Measurements from ENCODE around the gene GRK1.

Gene GRK1

DNA sequence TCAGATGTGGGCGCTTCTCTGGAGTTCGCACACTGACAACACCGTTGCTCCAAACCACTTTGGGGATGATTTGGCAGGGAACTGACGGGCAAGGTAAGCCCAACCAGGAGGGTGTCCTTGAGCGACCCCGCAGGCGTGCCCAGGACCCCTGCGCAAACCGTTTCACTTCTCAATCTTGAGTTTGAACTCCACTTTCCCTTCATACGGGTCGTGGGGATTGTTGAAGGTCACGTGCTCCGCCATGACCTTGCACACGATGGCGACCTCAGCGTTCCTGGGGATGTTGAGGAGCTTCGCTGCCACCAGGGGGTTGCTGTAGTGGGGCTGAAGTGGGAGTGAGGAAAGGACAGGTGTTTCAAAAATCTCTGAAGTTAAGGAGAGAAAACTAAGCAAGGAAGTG, 17.8 kb upstream of the GRK1 start:
- Histone ChIP-seq H3K4me1 (ENCODE audit: control extremely low read depth in 1 of 4, control insufficient read depth in 4 of 4, insufficient read depth in 4 of 4, low read length in 3 of 4) (peaks cover 0 to 18% (median 8%) of the 10 kb centered on the region in 4 experiments), H3K27ac (ENCODE audit: insufficient read depth in 1 of 2, low read depth in 1 of 2, low read length in 2 of 2, poor library complexity in 1 of 2, severe bottlenecking in 2 of 2) (no peak overlapping the region), H3K4me3 (ENCODE audit: control insufficient read depth in 1 of 7, extremely low read depth in 1 of 7, insufficient read depth in 4 of 7, low read depth in 2 of 7, low read length in 6 of 7) (no peak overlapping the region), H3K27me3 (replicated peaks in 2 of 5; ENCODE audit: control insufficient read depth in 4 of 5, insufficient read depth in 5 of 5, low read length in 4 of 5) (no peaks in the 10 kb centered on the region), H3K9me3 (ENCODE audit: control extremely low read depth in 1 of 5, control insufficient read depth in 4 of 5, insufficient read depth in 2 of 5, low read depth in 1 of 5, low read length in 4 of 5) (peaks cover 0 to 2% (median 0%) of the 10 kb centered on the region in 5 experiments), H3K36me3 (ENCODE audit: control insufficient read depth in 4 of 4, insufficient read depth in 4 of 4, low read length in 3 of 4) (no peaks in the 10 kb centered on the region)
- WGBS (ENCODE audit: insufficient coverage): 98% methylated on average over 17 of the region's 17 CpGs
- CTCF ChIA-PET: no interaction called here
- no peak for DNase-seq
- POLR2A ChIA-PET: interaction anchor here (0.6 kb wide), 1 partner anchor 38 kb away, joined by 3 read pairs; no protein-coding TSS in a partner anchor

DNA sequence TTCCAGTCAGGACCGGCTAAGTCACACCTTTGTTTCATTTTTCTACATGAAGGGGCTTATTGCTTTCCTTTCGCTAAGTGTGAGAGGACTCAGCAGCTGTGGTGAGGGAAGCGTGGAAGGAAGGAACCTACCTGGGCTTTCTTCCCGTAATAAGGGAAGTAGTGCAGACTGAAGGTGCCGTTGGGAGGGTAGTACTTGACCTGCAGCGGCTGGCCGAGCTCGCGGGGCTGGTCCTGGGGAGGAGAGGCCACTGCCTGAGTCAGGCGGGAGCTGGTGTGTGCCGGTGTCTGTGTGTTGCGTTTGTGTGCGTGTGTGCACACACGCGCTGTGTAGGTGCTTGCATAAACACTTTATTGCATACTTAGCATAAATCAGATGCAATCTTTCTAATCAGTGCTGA, 16.7 kb upstream of the GRK1 start:
- Histone ChIP-seq H3K4me1 (ENCODE audit: control extremely low read depth in 1 of 4, control insufficient read depth in 4 of 4, insufficient read depth in 4 of 4, low read length in 3 of 4) (peaks cover 0 to 18% (median 8%) of the 10 kb centered on the region in 4 experiments), H3K36me3 (ENCODE audit: control insufficient read depth in 4 of 4, insufficient read depth in 4 of 4, low read length in 3 of 4) (no peaks in the 10 kb centered on the region), H3K4me3 (ENCODE audit: control insufficient read depth in 1 of 7, extremely low read depth in 1 of 7, insufficient read depth in 4 of 7, low read depth in 2 of 7, low read length in 6 of 7) (no peak overlapping the region), H3K9me3 (ENCODE audit: control extremely low read depth in 1 of 5, control insufficient read depth in 4 of 5, insufficient read depth in 2 of 5, low read depth in 1 of 5, low read length in 4 of 5) (no peaks in the 10 kb centered on the region), H3K27ac (ENCODE audit: insufficient read depth in 1 of 2, low read depth in 1 of 2, low read length in 2 of 2, poor library complexity in 1 of 2, severe bottlenecking in 2 of 2) (no peak overlapping the region), H3K27me3 (replicated peaks in 2 of 5; ENCODE audit: control insufficient read depth in 4 of 5, insufficient read depth in 5 of 5, low read length in 4 of 5) (no peaks in the 10 kb centered on the region)
- ChIA-PET CTCF (no interaction called here), POLR2A (no interaction called here)
- no peak for DNase-seq
- 96% methylated on average over 14 of the region's 15 CpGs for WGBS (ENCODE audit: insufficient coverage)

DNA sequence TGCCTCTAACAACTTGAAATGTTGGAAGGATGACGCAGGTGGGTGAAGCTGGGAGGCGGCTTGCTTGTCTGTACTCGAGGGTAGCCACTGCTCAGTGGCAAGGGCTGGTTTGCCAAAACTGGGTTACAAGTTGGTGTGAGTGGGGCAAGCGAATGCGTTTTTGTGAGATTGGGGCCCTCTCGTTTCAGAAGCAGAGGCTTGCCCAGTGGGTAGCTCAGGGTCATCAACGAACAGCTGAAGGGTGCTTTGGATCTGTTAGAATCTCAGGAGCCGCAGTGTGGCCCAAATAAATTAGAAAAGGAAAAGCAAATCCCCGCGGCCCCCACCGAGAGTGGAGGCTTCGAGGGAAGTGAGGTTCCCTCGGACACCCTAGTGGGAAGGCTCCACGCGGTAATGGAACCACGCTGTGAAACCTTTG, 16.3 kb upstream of the GRK1 start:
- no peak overlapping the region for H3K4me3 ChIP-seq (ENCODE audit: control insufficient read depth in 1 of 7, extremely low read depth in 1 of 7, insufficient read depth in 4 of 7, low read depth in 2 of 7, low read length in 6 of 7)
- ChIA-PET POLR2A (no interaction called here), CTCF (no interaction called here)
- no peak for DNase-seq
- WGBS (ENCODE audit: insufficient coverage): 97% methylated on average over 10 of the region's 16 CpGs
- H3K27ac ChIP-seq (ENCODE audit: insufficient read depth in 1 of 2, low read depth in 1 of 2, low read length in 2 of 2, poor library complexity in 1 of 2, severe bottlenecking in 2 of 2): no peak overlapping the region
- peaks cover 0 to 18% (median 8%) of the 10 kb centered on the region in 4 experiments for H3K4me1 ChIP-seq (ENCODE audit: control extremely low read depth in 1 of 4, control insufficient read depth in 4 of 4, insufficient read depth in 4 of 4, low read length in 3 of 4)
- no peaks in the 10 kb centered on the region for H3K9me3 ChIP-seq (ENCODE audit: control extremely low read depth in 1 of 5, control insufficient read depth in 4 of 5, insufficient read depth in 2 of 5, low read depth in 1 of 5, low read length in 4 of 5)
- H3K36me3 ChIP-seq (ENCODE audit: control insufficient read depth in 4 of 4, insufficient read depth in 4 of 4, low read length in 3 of 4): no peaks in the 10 kb centered on the region
- H3K27me3 ChIP-seq (replicated peaks in 2 of 5; ENCODE audit: control insufficient read depth in 4 of 5, insufficient read depth in 5 of 5, low read length in 4 of 5): no peaks in the 10 kb centered on the region

DNA sequence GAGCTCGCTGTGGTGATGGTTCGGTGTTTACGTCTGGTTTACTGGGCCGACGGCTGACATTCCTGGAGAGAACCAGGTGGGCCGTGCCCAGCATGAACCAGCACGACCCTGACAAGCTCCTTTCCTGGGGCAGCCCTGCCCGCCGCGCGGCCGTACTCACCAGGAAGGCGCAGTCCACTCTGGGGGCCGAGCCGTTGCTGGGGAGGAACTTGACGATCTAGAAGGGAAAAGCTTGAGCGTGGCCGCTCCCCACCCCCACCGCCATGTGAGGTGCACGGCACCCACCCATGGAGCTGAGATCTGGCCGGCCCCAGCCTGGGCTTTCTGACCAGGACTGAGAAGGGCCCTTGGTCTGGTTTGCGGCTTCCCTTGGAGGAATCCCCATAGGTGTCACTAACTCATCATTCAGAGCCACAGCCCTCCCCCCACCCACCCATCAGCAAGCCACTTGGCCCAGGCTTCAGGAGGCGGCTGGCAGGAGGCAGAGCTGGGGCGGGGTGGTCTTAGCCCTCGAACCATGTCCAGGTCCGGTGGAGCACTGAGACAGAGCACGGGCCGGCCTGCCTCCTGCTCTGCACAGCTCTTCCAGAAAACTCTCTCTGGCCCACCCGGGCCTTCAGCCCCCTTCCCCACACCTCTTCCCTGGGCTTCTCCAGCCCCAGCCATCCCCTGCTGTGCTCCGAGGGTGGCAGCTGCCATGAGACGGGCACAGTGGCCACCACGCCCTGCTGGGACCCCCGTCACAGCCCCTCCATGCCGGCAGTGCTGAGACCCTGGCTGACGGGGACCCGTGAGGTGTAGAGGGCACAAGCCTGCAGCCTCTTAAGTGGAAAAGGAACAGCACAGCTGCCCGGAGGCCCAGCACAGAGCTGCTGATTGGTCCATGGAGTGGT, 15.3 kb upstream of the GRK1 start:
- no peak for DNase-seq
- Histone ChIP-seq H3K4me3 (ENCODE audit: control insufficient read depth in 1 of 7, extremely low read depth in 1 of 7, insufficient read depth in 4 of 7, low read depth in 2 of 7, low read length in 6 of 7) (no peak overlapping the region), H3K4me1 (ENCODE audit: control extremely low read depth in 1 of 4, control insufficient read depth in 4 of 4, insufficient read depth in 4 of 4, low read length in 3 of 4) (peaks cover 0 to 18% (median 5%) of the 10 kb centered on the region in 4 experiments), H3K27ac (ENCODE audit: insufficient read depth in 1 of 2, low read depth in 1 of 2, low read length in 2 of 2, poor library complexity in 1 of 2, severe bottlenecking in 2 of 2) (no peak overlapping the region), H3K27me3 (replicated peaks in 2 of 5; ENCODE audit: control insufficient read depth in 4 of 5, insufficient read depth in 5 of 5, low read length in 4 of 5) (no peaks in the 10 kb centered on the region), H3K36me3 (ENCODE audit: control insufficient read depth in 4 of 4, insufficient read depth in 4 of 4, low read length in 3 of 4) (no peaks in the 10 kb centered on the region), H3K9me3 (ENCODE audit: control extremely low read depth in 1 of 5, control insufficient read depth in 4 of 5, insufficient read depth in 2 of 5, low read depth in 1 of 5, low read length in 4 of 5) (no peaks in the 10 kb centered on the region)
- CTCF ChIA-PET: interaction anchor here (1.2 kb wide), 1 partner anchor 9 kb away, joined by 3 read pairs; no protein-coding TSS in a partner anchor
- POLR2A ChIA-PET: no interaction called here
- 96% methylated on average over 28 of the region's 37 CpGs for WGBS (ENCODE audit: insufficient coverage)

DNA sequence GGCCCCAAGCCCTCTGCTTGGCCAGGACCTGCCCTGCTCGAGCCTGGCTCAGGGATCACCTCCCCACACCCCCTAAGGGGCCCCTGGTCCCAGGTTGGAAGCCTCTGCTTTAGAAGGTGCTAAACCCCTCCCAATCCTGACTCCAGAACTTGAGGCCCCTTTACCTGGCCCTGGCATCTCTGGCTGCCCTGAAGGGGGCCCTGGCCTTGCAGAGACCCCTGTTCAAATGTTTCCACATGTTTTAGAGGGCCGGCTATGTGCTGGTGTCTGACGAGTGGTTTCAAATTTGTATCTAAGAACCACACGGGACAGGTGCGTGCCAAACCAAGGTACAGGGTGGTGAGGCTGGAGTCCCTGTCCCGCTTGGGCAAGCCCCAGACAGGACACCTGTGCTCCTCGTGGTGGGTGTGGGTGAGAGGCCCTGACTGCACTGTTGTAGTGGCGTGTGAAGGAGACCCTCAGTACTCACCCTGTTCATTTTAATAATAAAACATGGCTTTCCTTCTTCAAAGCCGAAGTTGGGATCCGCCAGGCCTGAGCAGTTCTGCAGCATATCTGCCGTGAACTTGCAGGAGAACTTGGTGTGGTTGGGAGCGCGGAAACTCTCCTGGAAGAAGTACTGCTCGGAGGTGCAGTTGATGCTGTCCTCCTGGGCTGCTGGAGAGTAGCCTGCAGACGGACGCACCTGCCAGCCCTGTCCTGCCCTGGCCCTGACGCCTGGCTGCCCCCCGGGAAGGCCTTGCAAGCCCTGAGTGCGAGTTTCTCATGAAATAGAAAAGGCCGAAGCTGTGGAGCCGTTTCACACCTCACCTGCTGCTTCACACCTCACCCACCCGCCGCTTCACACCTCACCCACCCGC, 14.4 kb upstream of the GRK1 start:
- no peak for DNase-seq
- Histone ChIP-seq H3K9me3 (ENCODE audit: control extremely low read depth in 1 of 5, control insufficient read depth in 4 of 5, insufficient read depth in 2 of 5, low read depth in 1 of 5, low read length in 4 of 5) (no peaks in the 10 kb centered on the region), H3K36me3 (ENCODE audit: control insufficient read depth in 4 of 4, insufficient read depth in 4 of 4, low read length in 3 of 4) (no peaks in the 10 kb centered on the region), H3K4me1 (ENCODE audit: control extremely low read depth in 1 of 4, control insufficient read depth in 4 of 4, insufficient read depth in 4 of 4, low read length in 3 of 4) (peaks cover 0 to 9% (median under 1%) of the 10 kb centered on the region in 4 experiments), H3K4me3 (ENCODE audit: control insufficient read depth in 1 of 7, extremely low read depth in 1 of 7, insufficient read depth in 4 of 7, low read depth in 2 of 7, low read length in 6 of 7) (no peak overlapping the region), H3K27ac (ENCODE audit: insufficient read depth in 1 of 2, low read depth in 1 of 2, low read length in 2 of 2, poor library complexity in 1 of 2, severe bottlenecking in 2 of 2) (no peak overlapping the region), H3K27me3 (replicated peaks in 2 of 5; ENCODE audit: control insufficient read depth in 4 of 5, insufficient read depth in 5 of 5, low read length in 4 of 5) (no peaks in the 10 kb centered on the region)
- ChIA-PET CTCF (interaction anchor here (1.2 kb wide), 1 partner anchor 8 kb away, joined by 3 read pairs; no protein-coding TSS in a partner anchor), POLR2A (no interaction called here)
- WGBS (ENCODE audit: insufficient coverage): 97% methylated on average over 17 of the region's 24 CpGs

DNA sequence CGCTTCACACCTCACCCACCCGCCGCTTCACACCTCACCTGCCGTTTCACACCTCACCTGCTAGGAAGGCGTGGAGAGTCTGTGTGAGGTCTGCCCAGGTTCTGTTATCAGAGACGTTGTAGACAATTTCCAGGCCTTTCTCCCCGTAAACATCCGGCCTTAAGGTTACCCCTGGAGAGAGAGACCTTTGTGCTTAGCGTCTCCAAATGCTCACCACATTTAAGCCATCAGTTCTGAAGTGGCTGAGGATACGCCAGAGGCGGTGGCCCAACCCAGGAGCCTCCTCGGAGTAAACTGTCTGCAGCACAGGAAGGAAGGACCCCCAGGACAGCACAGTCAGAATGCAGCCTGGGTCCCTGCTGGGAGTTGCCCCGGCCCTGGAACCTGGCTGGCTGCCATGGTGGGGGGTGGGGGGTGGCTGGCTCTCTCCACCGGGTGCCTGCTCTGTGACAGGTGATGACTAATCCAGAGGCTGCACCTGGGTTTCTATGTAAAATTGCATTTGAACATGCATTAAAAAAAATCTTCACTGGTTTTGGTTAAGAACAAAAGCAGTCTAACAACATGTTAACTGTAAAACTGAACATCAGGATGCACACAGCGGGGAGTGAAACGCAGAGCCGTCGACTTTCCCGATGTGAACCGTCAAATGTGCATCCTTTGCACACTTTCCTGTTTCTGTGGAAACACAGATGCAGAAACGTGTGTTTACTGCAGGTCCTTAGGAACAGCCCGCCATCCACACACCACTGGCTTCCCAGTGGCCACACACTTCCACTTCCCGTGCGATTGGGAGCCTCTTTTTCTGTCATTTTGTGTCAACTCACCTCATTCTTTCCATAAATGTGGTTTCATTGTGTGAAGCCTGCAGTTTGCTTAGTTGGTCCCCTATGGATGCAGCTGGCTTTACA, 13.5 kb upstream of the GRK1 start:
- Histone ChIP-seq H3K4me1 (ENCODE audit: control extremely low read depth in 1 of 4, control insufficient read depth in 4 of 4, insufficient read depth in 4 of 4, low read length in 3 of 4) (peaks cover 0 to 7% (median 0%) of the 10 kb centered on the region in 4 experiments), H3K9me3 (ENCODE audit: control extremely low read depth in 1 of 5, control insufficient read depth in 4 of 5, insufficient read depth in 2 of 5, low read depth in 1 of 5, low read length in 4 of 5) (no peaks in the 10 kb centered on the region), H3K36me3 (ENCODE audit: control insufficient read depth in 4 of 4, insufficient read depth in 4 of 4, low read length in 3 of 4) (no peaks in the 10 kb centered on the region), H3K4me3 (ENCODE audit: control insufficient read depth in 1 of 7, extremely low read depth in 1 of 7, insufficient read depth in 4 of 7, low read depth in 2 of 7, low read length in 6 of 7) (no peak overlapping the region), H3K27me3 (replicated peaks in 2 of 5; ENCODE audit: control insufficient read depth in 4 of 5, insufficient read depth in 5 of 5, low read length in 4 of 5) (no peaks in the 10 kb centered on the region), H3K27ac (ENCODE audit: insufficient read depth in 1 of 2, low read depth in 1 of 2, low read length in 2 of 2, poor library complexity in 1 of 2, severe bottlenecking in 2 of 2) (no peak overlapping the region)
- ChIA-PET POLR2A (no interaction called here), CTCF (interaction anchor here (0.6 kb wide), 1 partner anchor 12 kb away, joined by 3 read pairs; no protein-coding TSS in a partner anchor)
- WGBS (ENCODE audit: insufficient coverage): 75% methylated on average over 20 of the region's 24 CpGs
- peak in 1 of 3 donors; percentile 46 for DNase-seq

All from common myeloid progenitor, CD34-positive (primary cell).